PC-9 (cell line): ENCODE data around the gene KCNH6. TPM values are rescaled to one million over a fixed set of nuclear protein-coding genes. Genes with fewer than 3 reads are reported as not detected.
A peak's percentile ranks its signal among the peaks of the same experiment; 100 is the strongest.

Source experiments
- BruUV-seq: library from RNA; stranded (reverse); fragments of 400-500 nt; replicated peaks from 2 replicates; lab custom pipeline; 2021; lab: Mats Ljungman, UMichigan
- CTCF ChIA-PET: fragments of 300-600 bp; sonication (Branson Sonifier 250); formaldehyde crosslinking; loops from one replicate; lab custom pipeline; 2022; ENCODE audit warnings: antibody characterized with exemption; lab: Charles Lee
- POLR2A ChIA-PET: fragments of 300-600 bp; sonication (Branson Sonifier 250); formaldehyde crosslinking; loops from one replicate; lab custom pipeline; 2022; ENCODE audit warnings: antibody characterized with exemption; ENCODE audit not compliant: unreplicated experiment; lab: Charles Lee
- DNase-seq, 2 experiments: peaks; one replicate each; pipeline versions ENCODE4 v3.0.0 to v3.0.0-alpha.2; 2015 to 2022; ENCODE audit warnings: mixed read lengths in 1 of 2
- H2AFZ ChIP-seq: fragments of 200-600 bp; sonication (generic); 2 replicates; pipeline ENCODE4 v1.8.1; 2017; ENCODE audit warnings: antibody characterized with exemption
- H3F3A ChIP-seq: fragments of 200-600 bp; sonication (generic); 2 replicates; pipeline ENCODE4 v1.8.1; 2017; ENCODE audit warnings: antibody characterized with exemption, mild to moderate bottlenecking, low read depth; ENCODE audit not compliant: insufficient read depth
- H3K27ac ChIP-seq: fragments of 200-600 bp; sonication (generic); 2 replicates; pipeline ENCODE4 v1.6.1; 2016; ENCODE audit warnings: mixed run types
- H3K27me3 ChIP-seq: fragments of 200-600 bp; sonication (generic); 2 replicates; pipeline ENCODE4 v1.6.1; 2016; ENCODE audit warnings: low read depth, mixed run types; ENCODE audit not compliant: insufficient read depth
- H3K36me3 ChIP-seq: fragments of 200-600 bp; sonication (generic); 2 replicates; pipeline ENCODE4 v1.6.1; 2016; ENCODE audit warnings: low read depth, mixed run types
- H3K4me1 ChIP-seq: fragments of 200-600 bp; sonication (generic); replicated peaks from 2 replicates; pipeline ENCODE4 v1.6.1; 2016; ENCODE audit warnings: mixed run types; ENCODE audit not compliant: insufficient read depth
- H3K4me2 ChIP-seq: fragments of 200-600 bp; sonication (generic); 2 replicates; pipeline ENCODE4 v1.6.1; 2017; ENCODE audit warnings: mixed run types
- H3K4me3 ChIP-seq: fragments of 200-600 bp; sonication (generic); 2 replicates; pipeline ENCODE4 v1.6.1; 2016; ENCODE audit warnings: mixed run types
- H3K79me2 ChIP-seq: fragments of 200-600 bp; sonication (generic); 2 replicates; pipeline ENCODE4 v1.6.1; 2017; ENCODE audit warnings: low read depth, mixed run types
- H3K9me2 ChIP-seq: fragments of 200-600 bp; sonication (generic); 2 replicates; pipeline ENCODE4 v1.8.1; 2017; ENCODE audit warnings: mild to moderate bottlenecking; ENCODE audit not compliant: insufficient read depth
- H3K9me3 ChIP-seq: fragments of 200-600 bp; sonication (generic); 2 replicates; pipeline ENCODE4 v1.8.1; 2016; ENCODE audit warnings: low read depth; ENCODE audit not compliant: insufficient read depth
- H4K20me1 ChIP-seq: fragments of 200-600 bp; sonication (generic); 2 replicates; pipeline ENCODE4 v1.8.1; 2017; ENCODE audit not compliant: insufficient read depth
- CTCF ChIP-seq: fragments of 200-600 bp; sonication (generic); conservative IDR thresholded peaks from 2 replicates; pipeline ENCODE4 v1.6.1; 2017; ENCODE audit warnings: mixed run types, antibody characterized with exemption, mild to moderate bottlenecking, moderate library complexity
- EZH2 ChIP-seq: fragments of 200-600 bp; sonication (generic); IDR thresholded peaks from 2 replicates; pipeline ENCODE4 v1.8.0; 2017; ENCODE audit warnings: antibody characterized with exemption, low read depth
- intact Hi-C: fragments of 100-400 bp; cut with micrococcal nuclease; formaldehyde crosslinking; loops from one replicate; pipeline ENCODE4 v1.10.0; 2022; ENCODE audit not compliant: unreplicated experiment
- total RNA-seq: library from RNA; stranded (reverse); gene quantifications from 2 replicates; pipeline ENCODE4 v1.2.3, GENCODE V29; 2021

Gene KCNH6
- total RNA-seq, 1 experiment from 2014 or later: not detected

- H2AFZ ChIP-seq: peak within 1 kb of the TSS; percentile 98
- H4K20me1 ChIP-seq: peaks cover 38% of the 10 kb centered on the region
- DNase-seq: peak; percentile 98 to 99
- ChIA-PET POLR2A (interaction anchor here (0.6 kb wide), 1 partner anchor 166 kb away, joined by 3 read pairs; no protein-coding TSS in a partner anchor), CTCF (interaction anchor here (0.8 to 1.0 kb wide), 2 partner anchors 62 to 115 kb away, joined by 3 to 12 read pairs; no protein-coding TSS in a partner anchor)
- TF ChIP-seq EZH2 (no peak), CTCF (no peak)
- no peaks in the 10 kb centered on the region; the same call in 1 of the 2 replicates for H3F3A ChIP-seq
- peaks cover 22% of the 10 kb centered on the region for H3K4me1 ChIP-seq
- intact Hi-C loops: loop anchor here (5.0 kb wide), 1 partner anchor 103 kb away; the partner anchor contains the start of gene CYB561
- peaks cover 56% of the 10 kb centered on the region for H3K79me2 ChIP-seq
- H3K27me3 ChIP-seq: no peaks in the 10 kb centered on the region
- peak within 1 kb of the TSS; percentile 75 for H3K4me3 ChIP-seq
- BruUV-seq: no TSS peak
- H3K27ac ChIP-seq: peak within 1 kb of the TSS; percentile 62
- peak within 1 kb of the TSS; percentile 92 for H3K4me2 ChIP-seq
- no peaks in the 10 kb centered on the region for H3K9me2 ChIP-seq
- H3K9me3 ChIP-seq: no peaks in the 10 kb centered on the region
- H3K36me3 ChIP-seq: peaks cover 9% of the 10 kb centered on the region; the same call in 1 of the 2 replicates
Observed at GRCh38 chr17:63549946-63550816, 27.0 kb downstream of the KCNH6 start, which contains the start of gene DCAF7. Gene DCAF7 (plus strand): TSS chr17:63550477. CDS start chr17:63550678, 201 bp downstream.

GRCh38 chr17:63550817-63551639, 27.9 kb downstream of the KCNH6 start:
- H3K4me2 ChIP-seq: peak overlapping the region; percentile 92
- ChIA-PET POLR2A (interaction anchor here (0.6 to 0.7 kb wide), 5 partner anchors 8 to 287 kb away, joined by 3 to 10 read pairs (median 5); no protein-coding TSS in a partner anchor), CTCF (interaction anchor here (0.6 kb wide), 1 partner anchor 42 kb away, joined by 3 read pairs; no protein-coding TSS in a partner anchor)
- peak overlapping the region; percentile 62 for H3K27ac ChIP-seq
- TF ChIP-seq CTCF (no peak), EZH2 (no peak)
- no peak for DNase-seq
- no peaks in the 10 kb centered on the region for H3K9me2 ChIP-seq
- BruUV-seq: TSS peak; percentile 62
- peaks cover 9% of the 10 kb centered on the region; the same call in 1 of the 2 replicates for H3K36me3 ChIP-seq
- peak overlapping the region; percentile 75 for H3K4me3 ChIP-seq
- H4K20me1 ChIP-seq: peaks cover 47% of the 10 kb centered on the region
- H3K9me3 ChIP-seq: no peaks in the 10 kb centered on the region
- peaks cover 22% of the 10 kb centered on the region for H3K4me1 ChIP-seq
- H3K27me3 ChIP-seq: no peaks in the 10 kb centered on the region
- intact Hi-C loops: loop anchor here (5.0 kb wide), 1 partner anchor 104 kb away; the partner anchor contains the start of gene CYB561
- no peaks in the 10 kb centered on the region; the same call in 1 of the 2 replicates for H3F3A ChIP-seq
- peaks cover 64% of the 10 kb centered on the region for H3K79me2 ChIP-seq
- H2AFZ ChIP-seq: peak overlapping the region; percentile 89
